Stimulated activated CD8-positive, alpha-beta memory T cell treated with anti-CD3 and anti-CD28 coated beads, Interleukin-12 subunit alpha, Interleukin-12 subunit beta, amount 100 ng/mL, for 1 hour (primary cell): ENCODE results near the gene P2RY6.

Experiments
- DNase-seq: peaks from one replicate; pipeline ENCODE4 v3.0.0-alpha.2; 2020; ENCODE audit warnings: low read depth

P2RY6 gene

GRCh38 chr11:73296501-73297230 is 24.5 kb downstream of the P2RY6 start:
- DNase-seq, result no peak

DNA sequence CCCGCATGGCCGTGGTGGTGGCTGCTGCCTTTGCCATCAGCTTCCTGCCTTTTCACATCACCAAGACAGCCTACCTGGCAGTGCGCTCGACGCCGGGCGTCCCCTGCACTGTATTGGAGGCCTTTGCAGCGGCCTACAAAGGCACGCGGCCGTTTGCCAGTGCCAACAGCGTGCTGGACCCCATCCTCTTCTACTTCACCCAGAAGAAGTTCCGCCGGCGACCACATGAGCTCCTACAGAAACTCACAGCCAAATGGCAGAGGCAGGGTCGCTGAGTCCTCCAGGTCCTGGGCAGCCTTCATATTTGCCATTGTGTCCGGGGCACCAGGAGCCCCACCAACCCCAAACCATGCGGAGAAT is 25.1 kb downstream of the P2RY6 start:
- DNase-seq, result no peak

GRCh38 chr11:73297702-73298101 is 25.6 kb downstream of the P2RY6 start:
- no peak for DNase-seq

DNA sequence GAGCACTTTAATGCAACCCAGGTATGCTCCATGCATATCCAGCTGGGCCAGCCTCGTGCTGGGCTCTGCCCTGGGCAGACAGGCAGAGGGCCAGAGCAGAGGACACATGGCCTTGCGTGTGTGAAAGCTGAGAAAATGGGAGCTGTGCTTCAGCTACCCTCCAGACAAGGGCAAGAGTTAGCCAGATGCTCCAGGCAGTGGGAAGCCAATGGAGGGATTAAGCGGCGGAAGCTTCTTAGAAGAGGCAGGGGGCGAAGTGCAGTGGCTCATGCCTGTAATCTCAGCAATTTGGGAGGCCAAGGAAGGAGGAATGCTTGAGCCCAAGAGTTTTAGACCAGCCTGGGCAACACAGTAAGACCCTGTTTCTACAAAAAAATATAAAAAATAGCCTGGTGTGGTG is 26.1 kb downstream of the P2RY6 start:
- no peak for DNase-seq

DNA sequence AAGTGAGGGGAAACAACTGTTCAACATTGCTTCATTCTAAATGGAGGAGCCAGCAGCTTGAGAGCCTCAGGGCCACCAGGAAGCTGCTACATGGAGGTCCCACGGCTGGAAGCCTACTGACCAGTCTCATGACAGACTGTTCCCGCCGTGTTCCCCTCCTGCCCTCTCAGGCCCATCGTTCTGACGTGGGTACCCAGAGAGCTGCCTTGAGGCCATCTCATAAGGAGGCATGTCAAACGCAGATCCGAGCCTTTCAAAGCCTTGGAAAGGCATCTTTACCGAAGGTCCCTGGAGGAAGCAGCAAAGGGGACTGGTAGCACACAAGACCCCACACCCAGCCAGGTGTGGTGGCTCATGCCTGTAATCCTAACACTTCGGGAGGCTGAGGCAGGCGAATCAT is 27.6 kb downstream of the P2RY6 start:
- no peak for DNase-seq

DNA sequence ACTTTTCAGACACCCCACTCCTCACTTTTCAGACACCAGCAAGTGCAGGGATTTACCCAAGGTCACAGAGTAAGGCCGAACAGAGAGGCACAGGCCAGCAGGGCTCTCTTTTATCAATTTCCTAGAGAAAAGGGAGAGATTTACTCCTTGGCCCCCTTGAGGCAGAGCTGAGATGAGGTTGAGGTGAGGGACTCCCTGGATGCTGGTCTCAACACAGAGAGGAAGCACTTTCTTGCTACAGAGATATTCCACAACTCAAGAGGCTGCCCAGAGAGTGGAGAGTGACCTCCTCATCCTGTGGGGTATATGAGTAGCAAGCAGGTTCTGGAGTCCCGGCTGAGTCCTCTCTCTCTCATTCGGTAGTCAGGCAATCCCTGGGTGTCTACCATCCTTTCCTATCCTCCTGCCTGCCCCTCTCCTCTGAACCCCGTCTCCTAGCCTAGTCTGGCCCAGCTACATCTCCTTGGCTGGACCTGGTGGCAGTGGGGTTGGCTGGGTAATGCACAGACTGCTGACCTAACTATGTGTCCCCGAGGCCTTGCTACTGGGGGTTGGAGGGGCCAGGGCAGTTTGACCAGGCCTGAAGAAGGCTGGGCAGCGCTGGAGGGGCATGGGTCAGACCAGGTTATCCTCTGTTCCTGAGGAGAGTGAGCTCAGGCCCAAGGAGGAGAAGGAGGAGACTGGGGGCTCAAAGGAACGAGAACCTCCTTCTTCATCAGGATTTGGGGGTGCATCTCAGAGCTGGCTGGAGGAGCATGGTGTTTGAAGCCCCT is 34.1 kb downstream of the P2RY6 start:
- no peak for DNase-seq

GRCh38 chr11:73306977-73307322 is 34.8 kb downstream of the P2RY6 start:
- DNase-seq, result no peak

GRCh38 chr11:73307323-73308002 is 35.3 kb downstream of the P2RY6 start:
- peak; percentile 83 for DNase-seq

- no peak for DNase-seq
These were observed 36.1 kb downstream of the P2RY6 start, which contains the start of gene ARHGEF17 for GRCh38 chr11:73308003-73308960. ARHGEF17 (plus strand) TSS chr11:73308276; CDS start chr11:73308639, 363 bp downstream.

GRCh38 chr11:73308961-73309919 is 37.1 kb downstream of the P2RY6 start:
- DNase-seq, result no peak

DNA sequence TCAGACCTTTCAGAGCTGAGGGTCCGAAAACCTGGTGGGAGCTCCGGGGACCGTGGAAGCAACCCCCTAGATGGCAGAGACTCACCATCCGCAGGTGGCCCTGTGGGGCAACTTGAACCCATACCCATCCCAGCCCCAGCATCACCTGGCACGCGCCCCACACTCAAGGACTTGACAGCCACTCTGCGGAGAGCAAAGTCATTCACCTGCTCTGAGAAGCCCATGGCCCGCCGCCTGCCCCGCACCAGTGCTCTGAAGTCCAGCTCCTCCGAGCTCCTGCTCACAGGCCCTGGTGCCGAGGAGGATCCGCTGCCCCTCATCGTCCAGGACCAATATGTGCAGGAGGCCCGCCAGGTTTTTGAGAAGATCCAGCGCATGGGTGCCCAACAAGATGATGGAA is 37.9 kb downstream of the P2RY6 start:
- DNase-seq, result no peak

GRCh38 chr11:73310661-73311393 is 38.7 kb downstream of the P2RY6 start:
- DNase-seq, result no peak

- DNase-seq, result no peak
These were observed 39.3 kb downstream of the P2RY6 start for GRCh38 chr11:73311394-73311869.

DNA sequence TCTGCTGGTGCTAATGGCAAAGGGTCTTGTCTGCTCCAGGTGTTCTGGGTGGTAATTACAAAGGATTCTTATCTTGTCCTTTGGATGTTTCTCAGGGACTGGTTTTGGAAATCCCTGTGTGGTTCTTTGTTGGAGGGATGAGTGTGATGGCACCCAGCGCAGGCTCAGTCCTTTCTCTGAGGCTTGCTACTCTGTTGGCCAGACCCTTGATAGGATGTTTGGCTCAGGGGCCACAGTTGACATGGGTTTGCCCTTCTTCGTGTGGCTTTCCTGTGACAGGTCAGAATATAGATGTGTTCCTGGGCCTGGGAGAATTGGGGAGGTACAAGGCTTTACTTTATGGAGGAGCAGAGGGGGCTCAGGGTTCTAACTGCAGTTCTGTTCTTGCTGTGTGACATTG is 39.9 kb downstream of the P2RY6 start:
- DNase-seq, result no peak

DNA sequence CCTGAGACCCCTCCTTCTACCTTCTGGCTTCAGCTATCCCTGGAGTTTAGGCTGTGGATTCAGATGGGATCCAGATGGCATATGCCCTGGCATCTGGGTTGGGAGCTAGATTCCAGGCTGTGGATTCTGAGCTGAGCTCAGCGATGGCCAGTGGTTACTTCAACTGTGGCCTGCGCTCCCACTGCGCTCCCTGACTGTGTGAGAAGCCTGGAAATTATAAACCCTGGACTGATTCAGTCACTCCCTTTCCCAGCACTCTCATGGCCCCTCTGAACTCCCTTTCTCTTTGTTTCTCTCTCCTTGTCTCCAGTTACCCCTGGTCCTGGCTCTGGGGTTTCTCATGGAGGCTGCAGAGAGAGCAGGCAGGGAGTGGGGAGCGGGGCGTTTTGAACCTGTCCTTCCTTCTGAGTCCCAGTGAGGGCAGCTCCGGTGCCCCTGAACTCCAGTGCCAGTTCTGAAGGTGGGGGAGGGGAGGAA is 40.8 kb downstream of the P2RY6 start:
- no peak for DNase-seq

DNA sequence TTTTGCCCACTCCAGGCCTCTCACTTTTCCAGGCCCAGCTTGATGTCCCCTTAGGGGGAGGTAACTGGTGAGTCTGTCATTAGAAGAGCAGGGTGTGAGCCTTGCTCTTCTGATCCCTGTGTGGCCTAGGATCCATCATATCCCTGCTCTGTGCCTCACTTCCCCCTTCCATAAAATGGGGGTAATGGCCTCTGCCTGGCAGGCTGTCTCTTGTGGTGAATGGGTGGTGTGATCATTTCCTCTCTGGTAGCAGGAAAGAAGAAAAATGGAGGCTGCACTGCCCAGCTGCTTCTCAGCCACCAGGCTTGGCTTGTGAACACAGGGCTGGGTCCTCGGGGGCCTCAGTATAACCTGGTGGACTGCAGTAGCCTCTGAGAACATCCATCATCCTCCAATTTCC is 41.5 kb downstream of the P2RY6 start:
- DNase-seq, result no peak

DNA sequence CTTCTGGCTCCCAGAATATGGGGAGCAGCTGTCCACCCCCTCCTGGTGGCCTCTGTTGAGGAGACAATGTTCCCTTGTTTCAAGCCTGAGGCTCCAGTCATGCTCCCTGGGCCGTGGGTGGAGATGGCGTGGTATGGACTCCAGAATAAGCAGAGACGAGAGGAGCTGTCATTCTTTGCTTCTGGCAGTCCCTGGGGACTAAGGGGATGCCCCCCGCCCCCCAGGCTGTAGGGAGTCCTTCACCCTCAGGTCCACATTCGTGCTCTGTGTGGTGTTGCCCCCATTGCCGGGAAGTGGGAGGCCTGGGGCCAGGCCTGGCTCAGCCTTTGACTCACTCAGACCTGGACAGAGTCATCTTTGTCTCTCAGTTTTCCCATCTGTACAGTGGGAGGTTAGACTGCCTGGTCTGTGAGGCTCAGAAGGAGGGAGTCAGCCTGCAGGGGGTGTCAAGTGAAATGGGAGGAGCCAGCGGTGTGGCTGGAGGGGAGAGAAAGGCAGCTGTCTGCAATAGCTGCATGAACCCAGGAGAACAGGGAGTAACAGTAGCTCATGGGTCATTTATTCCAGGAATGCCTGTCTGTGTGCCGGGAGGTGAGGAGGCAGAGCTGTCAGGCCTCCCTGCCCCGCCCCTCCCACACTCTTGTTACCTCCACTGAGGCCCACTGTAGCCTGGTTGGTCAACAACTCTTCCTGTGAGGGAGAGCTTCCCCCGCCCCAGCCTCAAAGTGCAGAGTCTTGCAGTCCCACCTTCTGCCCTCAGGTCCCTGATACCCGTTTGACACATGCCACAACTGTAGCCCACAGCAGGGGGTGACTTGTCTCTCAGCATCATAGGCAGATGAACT is 42.2 kb downstream of the P2RY6 start:
- DNase-seq, result no peak

- DNase-seq, result no peak
These were observed 43.3 kb downstream of the P2RY6 start for GRCh38 chr11:73315293-73316020.
